GM19328 (cell line): ENCODE results near the gene PIGO.

ENCODE experiments used
- ATAC-seq: cut with Tn5 transposase; IDR thresholded peaks from one replicate; pipeline ENCODE4 v1.9.1; 2021; ENCODE audit warnings: mild to moderate bottlenecking, moderate library complexity; ENCODE audit not compliant: unreplicated experiment

The PIGO gene

DNA sequence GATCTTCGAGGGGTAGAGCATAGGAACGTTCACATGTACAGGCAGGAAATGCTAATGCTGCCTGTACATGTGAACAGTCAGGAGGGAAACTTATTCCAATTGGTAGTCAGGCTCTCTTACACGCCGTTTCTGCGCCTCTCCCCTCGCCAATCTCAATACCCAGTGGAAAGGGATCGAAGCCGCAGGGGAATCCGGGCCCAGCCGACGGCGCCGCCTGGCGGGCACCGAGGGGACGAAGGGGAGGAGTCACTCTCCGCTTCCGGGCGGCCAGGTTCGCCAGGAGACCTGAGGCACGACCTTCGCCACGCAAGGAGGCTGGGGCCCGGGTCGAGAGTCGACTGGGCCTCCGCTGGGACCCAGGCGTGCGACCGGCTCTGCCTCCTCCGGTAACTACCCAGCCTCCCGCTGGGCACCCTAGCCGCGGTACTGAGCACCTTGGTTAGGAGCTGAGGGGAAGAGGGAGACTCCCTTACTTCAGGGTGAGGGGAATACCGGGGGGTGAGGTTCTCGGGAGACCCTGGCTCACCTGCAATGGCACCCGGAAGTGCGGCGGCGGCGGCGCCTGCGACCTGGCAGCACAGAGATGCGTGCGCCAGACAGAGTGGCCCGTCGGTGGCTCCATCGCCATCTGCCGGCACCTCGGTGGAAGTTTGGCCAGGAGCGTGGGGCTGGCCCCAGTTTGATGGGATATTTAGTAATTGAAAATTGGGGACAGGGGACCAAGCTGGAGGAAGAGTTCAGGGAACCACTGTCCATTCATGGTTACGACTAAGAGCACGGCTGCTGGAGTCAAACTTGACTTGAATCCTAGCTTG is at the start of gene PIGO:
Gene PIGO (minus strand): TSS at position 557 of the 815 bp plus-strand sequence. CDS start 1,026 bp downstream, outside the sequence.
- ATAC-seq = peak; percentile 91

GRCh38 chr9:35142037-35142436 is 45.6 kb upstream of the PIGO start:
- ATAC-seq = no peak

GRCh38 chr9:35140093-35140492 is 43.7 kb upstream of the PIGO start:
- no peak for ATAC-seq

- ATAC-seq = no peak
Observed at GRCh38 chr9:35136866-35137265, 40.5 kb upstream of the PIGO start.

DNA sequence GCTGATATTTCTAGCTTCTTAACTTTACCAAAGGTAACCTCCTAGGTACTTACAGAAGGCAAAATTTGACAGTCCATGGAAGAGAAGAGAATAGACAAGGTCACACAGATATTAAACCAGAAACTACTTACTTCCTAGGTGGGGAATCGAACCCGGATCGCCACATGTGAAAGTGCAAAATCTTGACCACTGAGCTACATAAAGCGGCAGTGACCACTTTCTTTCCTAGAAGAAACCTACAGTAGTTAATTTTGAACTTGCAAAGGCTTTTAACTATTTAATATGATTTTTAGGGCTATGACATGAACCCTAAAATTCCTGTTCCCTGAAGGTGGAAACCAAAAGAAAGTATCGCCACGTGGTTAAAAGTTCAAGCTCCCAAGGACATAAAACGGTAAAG is 39.6 kb upstream of the PIGO start:
- no peak for ATAC-seq

- ATAC-seq = no peak
Observed at GRCh38 chr9:35134920-35135319, 38.5 kb upstream of the PIGO start.

DNA sequence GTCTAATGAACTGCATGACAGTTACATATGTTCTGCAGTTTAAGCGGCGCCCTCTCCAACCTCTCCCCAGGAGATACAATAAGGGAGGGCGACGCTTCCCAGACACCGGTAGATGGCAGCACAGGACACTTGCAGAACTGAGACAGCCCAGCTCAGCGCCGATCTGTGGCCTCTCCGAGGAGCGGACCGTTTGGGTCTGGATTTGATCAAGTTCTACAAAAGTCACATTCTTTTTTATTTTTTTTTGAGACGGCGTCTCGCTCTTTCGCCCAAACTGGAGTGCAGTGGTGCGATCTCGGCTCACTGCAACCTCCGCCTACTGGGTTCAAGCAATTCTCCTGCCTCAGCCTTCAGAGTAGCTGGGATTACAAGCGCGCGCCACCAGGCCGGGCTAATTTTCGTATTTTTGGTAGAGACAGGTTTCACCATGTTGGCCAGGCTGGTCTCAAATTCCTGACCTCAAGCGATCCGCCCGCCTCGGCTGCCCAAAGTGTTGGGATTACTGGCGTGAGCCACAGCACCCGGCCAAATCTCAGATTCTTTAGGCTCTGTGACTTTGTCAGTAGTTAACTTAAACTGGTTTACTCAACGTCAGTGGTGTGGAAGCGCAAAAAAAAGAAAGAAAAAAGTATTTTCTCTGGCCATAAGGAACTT is 20.6 kb upstream of the PIGO start:
- no peak for ATAC-seq

GRCh38 chr9:35116539-35116897 is 20.1 kb upstream of the PIGO start:
- ATAC-seq = no peak

DNA sequence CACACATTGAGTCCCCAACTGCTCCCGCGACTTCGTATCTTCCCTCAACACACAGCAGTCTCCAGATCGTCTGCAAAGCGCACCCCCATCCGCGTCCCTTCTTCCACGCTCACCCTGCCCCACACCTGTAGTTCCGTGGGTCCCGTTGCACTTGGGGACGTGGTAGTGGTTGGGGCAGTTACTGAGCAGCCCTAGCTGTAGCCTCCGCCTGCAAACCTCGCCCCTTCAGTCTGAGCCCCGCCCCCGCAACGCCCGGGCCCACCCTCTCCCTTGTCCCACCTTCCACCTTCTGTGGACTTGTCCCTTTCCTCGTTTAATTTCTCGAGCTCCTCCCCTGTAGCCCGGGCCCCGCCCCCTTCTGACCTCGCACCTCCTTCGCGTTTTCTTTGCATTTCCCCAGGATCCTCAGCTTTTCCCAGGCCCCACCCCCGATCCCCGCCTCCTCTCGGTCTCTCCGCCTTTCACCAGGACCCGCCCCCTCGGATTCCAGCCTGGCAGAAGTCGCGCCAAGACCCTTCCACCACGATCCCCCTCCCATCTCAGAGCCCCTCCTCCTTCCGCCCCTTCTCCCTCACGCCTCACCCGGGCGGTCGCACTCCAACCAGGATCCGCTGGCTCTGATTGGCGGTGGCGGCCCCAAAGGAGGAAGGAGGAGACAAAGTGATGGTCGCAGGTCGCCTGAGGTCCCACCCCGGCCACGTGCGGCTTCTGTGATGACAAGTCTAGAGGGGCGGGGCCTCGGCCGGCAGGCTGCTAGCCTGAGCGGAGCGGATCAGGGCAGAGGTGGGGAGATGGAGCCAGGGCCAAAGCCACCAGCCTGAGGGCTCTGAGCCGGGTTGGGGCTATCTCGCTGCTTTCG is 19.5 kb upstream of the PIGO start, which contains the start of gene ATOSB:
Gene ATOSB (minus strand): TSS at position 183 of the 859 bp plus-strand sequence. CDS start 7,588 bp downstream, outside the sequence.
- peak; percentile 44 for ATAC-seq

- ATAC-seq = no peak
Observed at GRCh38 chr9:35114840-35115628, 18.6 kb upstream of the PIGO start.

GRCh38 chr9:35114113-35114839 is 17.9 kb upstream of the PIGO start:
- no peak for ATAC-seq

- ATAC-seq = no peak
Observed at GRCh38 chr9:35112257-35113020, 16.0 kb upstream of the PIGO start.

DNA sequence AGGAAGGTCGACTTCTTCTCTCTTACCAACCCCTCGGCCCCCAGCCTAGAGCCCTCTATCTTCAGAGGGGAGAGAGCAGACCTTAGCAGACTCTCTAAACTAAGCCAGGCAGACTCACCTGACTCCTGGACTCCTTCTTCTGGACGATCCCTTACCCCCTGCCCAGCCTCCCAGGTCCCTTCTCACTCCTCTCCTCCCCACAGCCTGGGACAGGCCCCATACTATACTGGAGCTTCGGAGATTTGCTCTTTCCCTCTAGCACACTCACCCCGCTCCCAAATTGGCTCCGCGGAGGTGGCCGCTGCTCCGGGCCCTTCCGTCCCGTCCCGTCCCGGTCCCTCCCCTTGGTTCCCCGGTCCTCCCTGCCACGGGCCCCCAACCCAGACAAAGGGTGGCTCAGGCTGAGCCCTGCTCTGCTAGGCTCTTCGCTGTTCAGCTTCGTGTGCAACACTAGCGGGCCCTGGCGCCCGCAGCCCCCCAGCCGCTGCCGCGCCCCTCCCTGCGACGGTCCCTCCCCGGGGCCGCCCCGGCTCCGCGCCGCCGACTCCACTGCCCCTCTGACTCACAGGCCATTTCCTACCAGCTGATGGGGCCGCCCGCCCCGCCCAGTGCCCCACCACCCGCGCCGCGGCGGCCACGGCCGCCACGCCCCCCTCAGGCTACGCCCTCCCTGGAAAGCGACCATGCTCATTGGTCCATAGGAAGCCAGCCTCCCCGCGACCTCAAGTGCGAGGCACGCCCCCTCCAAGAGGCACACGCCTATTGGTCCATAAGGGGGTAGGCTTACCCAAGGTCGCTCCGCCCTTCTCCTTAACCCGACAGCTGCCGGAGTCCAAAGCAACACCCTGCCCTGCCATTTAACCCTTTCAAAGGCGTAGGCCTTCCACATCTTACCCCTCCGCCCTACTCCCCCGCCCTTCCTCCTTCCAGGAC is 14.9 kb upstream of the PIGO start:
- ATAC-seq = peak; percentile 77

DNA sequence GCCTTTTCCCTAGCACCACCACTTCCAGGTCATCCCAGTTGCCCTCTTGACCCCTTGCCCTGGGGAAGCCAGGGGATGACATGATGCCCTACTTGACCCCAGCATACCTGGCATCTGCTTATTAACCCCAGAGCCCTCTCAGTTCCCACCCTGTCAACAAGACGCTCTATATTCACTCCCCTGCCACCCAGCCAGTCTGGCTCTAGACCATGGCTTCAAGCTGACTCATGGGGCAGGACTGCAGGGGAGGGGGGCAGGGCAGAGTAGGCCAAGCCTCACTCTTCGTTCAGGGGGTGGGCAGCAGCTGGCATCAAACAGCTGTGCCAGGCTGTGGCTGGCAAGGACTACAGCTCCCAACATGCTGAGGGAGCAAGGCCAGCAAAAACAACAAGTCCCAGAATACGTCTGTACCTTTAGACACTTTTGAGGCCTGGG is 14.0 kb upstream of the PIGO start:
- ATAC-seq = no peak

- ATAC-seq = no peak
Observed at GRCh38 chr9:35108946-35109575, 12.7 kb upstream of the PIGO start.

GRCh38 chr9:35108461-35108860 is 12.1 kb upstream of the PIGO start:
- no peak for ATAC-seq
